GM12801 (cell line): Measurements from ENCODE around the gene PAPPA2.

Experiments used
- TF ChIP-seq, protein P1 (sequence below): IDR thresholded peaks from one replicate; pipeline ENCODE4 v1.5.1; 2011; ENCODE audit warnings: control low read depth; ENCODE audit not compliant: insufficient read length; ENCODE audit errors: extremely low read depth

Gene PAPPA2

DNA sequence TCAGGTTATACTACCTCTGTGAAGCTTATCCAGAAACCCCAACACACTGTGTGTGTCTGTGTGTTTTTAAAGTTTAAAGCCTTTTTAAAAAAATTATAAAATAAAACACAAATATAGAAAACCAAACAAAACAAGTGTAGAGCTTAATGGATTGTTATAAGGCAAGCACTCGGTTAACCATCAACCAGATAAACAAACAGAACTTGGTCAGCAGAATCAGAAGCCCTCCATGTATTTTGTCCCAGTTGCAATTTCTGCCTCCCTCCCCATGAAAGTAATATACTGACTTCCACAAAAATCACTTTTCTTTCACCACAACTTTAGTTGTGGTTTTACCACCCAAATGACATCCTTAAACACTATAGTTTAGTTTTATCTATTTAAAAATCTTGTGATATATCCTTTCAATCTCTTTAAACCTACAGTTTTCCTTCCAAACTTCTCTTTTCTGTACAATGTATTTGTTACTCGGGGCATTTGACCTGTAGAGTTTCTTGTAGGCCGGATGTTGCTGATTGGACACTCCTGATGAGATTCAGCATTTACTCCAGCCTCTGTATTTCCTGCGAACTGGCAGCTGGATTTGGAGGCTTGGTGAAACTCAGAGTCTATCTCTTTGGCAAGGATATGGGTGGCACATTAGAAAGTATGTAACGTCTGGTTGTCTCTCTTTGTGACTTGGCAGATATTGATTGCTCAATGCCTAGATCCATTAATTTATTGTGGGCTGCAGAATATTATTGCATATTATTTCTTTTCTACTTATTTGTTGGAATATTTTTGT lies 8.6 kb downstream of the PAPPA2 start:
- TF ChIP-seq, protein P1, sequence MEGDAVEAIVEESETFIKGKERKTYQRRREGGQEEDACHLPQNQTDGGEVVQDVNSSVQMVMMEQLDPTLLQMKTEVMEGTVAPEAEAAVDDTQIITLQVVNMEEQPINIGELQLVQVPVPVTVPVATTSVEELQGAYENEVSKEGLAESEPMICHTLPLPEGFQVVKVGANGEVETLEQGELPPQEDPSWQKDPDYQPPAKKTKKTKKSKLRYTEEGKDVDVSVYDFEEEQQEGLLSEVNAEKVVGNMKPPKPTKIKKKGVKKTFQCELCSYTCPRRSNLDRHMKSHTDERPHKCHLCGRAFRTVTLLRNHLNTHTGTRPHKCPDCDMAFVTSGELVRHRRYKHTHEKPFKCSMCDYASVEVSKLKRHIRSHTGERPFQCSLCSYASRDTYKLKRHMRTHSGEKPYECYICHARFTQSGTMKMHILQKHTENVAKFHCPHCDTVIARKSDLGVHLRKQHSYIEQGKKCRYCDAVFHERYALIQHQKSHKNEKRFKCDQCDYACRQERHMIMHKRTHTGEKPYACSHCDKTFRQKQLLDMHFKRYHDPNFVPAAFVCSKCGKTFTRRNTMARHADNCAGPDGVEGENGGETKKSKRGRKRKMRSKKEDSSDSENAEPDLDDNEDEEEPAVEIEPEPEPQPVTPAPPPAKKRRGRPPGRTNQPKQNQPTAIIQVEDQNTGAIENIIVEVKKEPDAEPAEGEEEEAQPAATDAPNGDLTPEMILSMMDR: no peak

DNA sequence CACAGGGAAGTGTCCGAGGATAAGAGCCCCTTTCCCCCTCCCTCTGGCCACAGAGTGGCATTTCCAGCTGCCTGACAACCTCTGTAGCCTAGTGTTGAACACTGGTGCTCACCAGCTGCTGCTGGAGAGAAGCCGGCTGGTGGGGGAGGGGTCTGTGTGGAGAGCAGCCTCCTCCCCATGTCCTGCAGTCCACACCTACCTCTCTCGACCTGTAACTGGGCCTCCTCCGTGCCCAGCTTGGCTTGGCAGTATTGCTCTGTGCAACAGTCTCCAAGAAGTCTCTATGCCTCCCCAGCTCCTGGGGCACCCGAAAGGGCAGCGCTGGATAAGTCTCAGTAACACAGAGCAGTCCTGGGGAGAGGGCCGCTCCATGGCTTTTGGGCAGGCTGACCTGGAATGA lies 17.0 kb downstream of the PAPPA2 start:
- TF ChIP-seq, protein P1: no peak

DNA sequence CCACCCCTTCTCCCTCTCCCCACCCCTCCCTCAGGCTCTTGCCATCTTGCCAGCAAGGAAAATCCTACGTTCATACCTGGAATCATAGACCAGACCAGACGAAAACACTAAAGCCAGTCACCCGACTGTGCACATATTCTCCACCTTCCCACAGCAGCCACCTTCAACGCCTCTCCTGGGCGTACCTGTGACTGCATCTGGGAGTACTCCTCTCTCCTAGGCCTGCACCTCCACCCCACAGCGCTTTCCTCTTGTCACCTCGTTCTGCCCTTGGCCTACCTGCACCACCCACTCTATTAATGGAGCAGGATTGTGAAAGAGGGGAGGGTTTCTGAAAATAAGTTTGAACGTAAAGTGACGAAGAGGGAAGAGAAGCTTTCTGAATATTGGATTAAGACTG lies 17.8 kb downstream of the PAPPA2 start:
- TF ChIP-seq, protein P1: no peak

DNA sequence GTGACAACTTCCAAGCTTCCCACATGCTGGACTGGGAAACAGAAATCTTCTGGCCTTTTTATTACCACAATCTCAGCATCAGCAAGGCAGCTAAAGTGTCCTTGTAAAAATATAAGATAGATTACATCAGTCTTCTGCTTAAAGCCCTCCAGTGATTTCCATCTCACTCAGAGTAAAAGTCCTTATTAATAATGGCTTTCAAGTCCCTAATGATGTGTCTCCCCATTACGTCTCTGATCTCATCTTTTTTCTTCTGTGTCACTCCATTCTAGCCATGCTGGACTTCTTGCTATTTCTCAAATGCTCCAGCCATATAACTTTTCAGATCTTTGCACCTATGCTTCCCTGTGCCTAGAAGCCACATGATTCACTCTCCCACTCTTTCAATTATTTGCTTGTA lies 22.1 kb downstream of the PAPPA2 start:
- TF ChIP-seq, protein P1: no peak

DNA sequence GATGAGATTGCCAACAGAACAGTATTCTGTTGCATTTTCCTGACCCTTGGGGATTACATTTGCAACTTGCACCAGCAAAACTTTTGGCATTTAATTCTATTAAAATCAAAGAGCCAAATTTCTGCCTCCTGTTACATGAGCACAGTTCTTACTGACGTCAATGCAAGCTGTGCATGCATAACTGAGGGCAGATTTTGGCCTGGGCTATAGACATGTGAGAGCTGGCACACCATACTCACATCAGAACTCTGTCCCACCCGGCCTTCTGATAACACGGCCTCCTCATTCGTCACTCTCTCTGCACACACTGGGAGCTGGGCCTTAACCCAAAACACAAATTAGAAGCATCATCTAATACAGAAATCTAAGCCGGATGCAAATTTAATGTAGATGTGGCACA lies 31.5 kb downstream of the PAPPA2 start:
- TF ChIP-seq, protein P1: no peak

DNA sequence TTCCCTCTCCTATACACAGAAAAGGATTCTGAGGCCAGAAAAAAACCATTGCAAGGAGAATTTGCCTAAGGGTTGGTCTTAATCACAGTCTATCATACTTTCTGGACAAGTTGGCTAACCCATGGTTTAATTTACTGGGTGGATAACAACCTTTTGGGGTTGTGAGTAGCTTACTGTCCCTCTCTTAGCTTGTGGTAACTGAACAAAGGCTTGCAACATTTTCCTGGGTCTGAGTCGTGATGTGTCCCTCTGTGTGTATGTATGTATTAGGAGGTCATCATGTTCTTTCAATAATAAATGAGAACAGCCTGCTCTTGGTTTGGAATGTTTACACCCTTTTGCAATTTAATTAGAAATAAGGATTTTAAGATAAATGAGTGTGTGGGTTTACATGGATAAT lies 36.7 kb downstream of the PAPPA2 start:
- TF ChIP-seq, protein P1: no peak

DNA sequence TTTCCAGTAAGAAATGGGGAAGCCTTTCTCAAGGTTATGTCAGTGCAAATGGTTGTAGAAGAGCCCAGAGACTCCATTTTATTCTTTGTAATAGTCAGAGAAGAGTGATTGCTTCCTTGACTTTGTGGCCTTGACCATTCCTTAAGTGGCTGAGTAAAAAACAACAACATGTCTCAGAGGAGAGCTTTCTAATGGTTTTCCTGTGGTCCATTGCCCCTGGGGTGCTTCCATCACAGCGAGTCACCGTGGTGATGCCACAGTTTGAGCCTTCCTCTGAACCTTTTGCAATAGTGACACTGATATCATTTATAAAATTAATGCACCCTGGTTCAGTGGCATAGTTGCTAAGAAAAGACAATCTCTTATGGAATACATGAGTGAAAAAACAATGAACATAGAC lies 38.6 kb downstream of the PAPPA2 start:
- TF ChIP-seq, protein P1: no peak
